HepG2 (cell line): ENCODE data around the gene ZNF513. TPM values are rescaled to one million over a fixed set of nuclear protein-coding genes. Genes with fewer than 3 reads are reported as not detected.

ENCODE experiments used
- AGO1 ChIP-seq: fragments of 200-400 bp; formaldehyde crosslinking; IDR thresholded peaks from 2 replicates; pipeline ENCODE4 v1.6.1; 2017; ENCODE audit warnings: mild to moderate bottlenecking, low read depth, low read length, moderate library complexity; ENCODE audit not compliant: poor library complexity, severe bottlenecking
- ATF4 ChIP-seq, 2 experiments: fragments of 450-650 bp in 1 of 2; sonication (generic) in 1 of 2; formaldehyde crosslinking; IDR thresholded peaks; 2 replicates each; pipeline versions ENCODE4 v1.5.0 to v1.8.0; 2020 to 2022; ENCODE audit warnings: mild to moderate bottlenecking in 1 of 2, missing genetic modification reagents in 1 of 2
- FOSL1 ChIP-seq: sonication (generic); formaldehyde crosslinking; IDR thresholded peaks from 2 replicates; pipeline ENCODE4 v1.9.0; 2021; ENCODE audit warnings: missing genetic modification reagents, borderline replicate concordance
- FOXK1 ChIP-seq: sonication (generic); formaldehyde crosslinking; IDR thresholded peaks from 2 replicates; pipeline ENCODE4 v1.4.0; 2020; ENCODE audit warnings: low read depth, missing genetic modification reagents, borderline replicate concordance
- GPN1 ChIP-seq: sonication (generic); formaldehyde crosslinking; IDR thresholded peaks from 2 replicates; pipeline ENCODE4 v1.5.1; 2020; ENCODE audit warnings: missing genetic modification reagents, borderline replicate concordance
- GTF2F1 ChIP-seq: fragments of 150-350 bp; IDR thresholded peaks from 2 replicates; pipeline ENCODE4 v1.6.1; 2014; ENCODE audit warnings: low read length
- HNRNPK ChIP-seq: fragments of 200-400 bp; formaldehyde crosslinking; IDR thresholded peaks from 2 replicates; pipeline ENCODE4 v1.6.1; 2018; ENCODE audit warnings: low read length, low read depth, moderate library complexity, mild to moderate bottlenecking; ENCODE audit not compliant: poor library complexity, severe bottlenecking
- ISX ChIP-seq: sonication (generic); formaldehyde crosslinking; conservative IDR thresholded peaks from 2 replicates; pipeline ENCODE4 v1.5.0; 2020; ENCODE audit warnings: missing genetic modification reagents
- MEF2D ChIP-seq: sonication (generic); formaldehyde crosslinking; IDR thresholded peaks from 2 replicates; pipeline ENCODE4 v1.5.1; 2020; ENCODE audit warnings: mild to moderate bottlenecking, missing genetic modification reagents
- NCOA1 ChIP-seq: sonication (generic); formaldehyde crosslinking; IDR thresholded peaks from 2 replicates; pipeline ENCODE4 v1.9.0; 2021; ENCODE audit warnings: missing genetic modification reagents
- NCOR1 ChIP-seq: fragments of 200-600 bp; sonication (generic); IDR thresholded peaks from 2 replicates; pipeline ENCODE4 v1.7.0; 2017; ENCODE audit warnings: antibody characterized with exemption, low read length, borderline replicate concordance
- NFRKB ChIP-seq: fragments of 450-650 bp; IDR thresholded peaks from 2 replicates; pipeline ENCODE4 v1.6.1; 2017
- NFYC ChIP-seq: IDR thresholded peaks from 2 replicates; pipeline ENCODE4 v1.6.1; 2016; ENCODE audit warnings: missing genetic modification reagents, missing compliant biosample characterization
- PHF21A ChIP-seq: sonication (generic); formaldehyde crosslinking; IDR thresholded peaks from 2 replicates; pipeline ENCODE4 v1.5.0; 2020; ENCODE audit warnings: mild to moderate bottlenecking, missing genetic modification reagents
- PREB ChIP-seq: sonication (generic); formaldehyde crosslinking; IDR thresholded peaks from 2 replicates; pipeline ENCODE4 v1.4.0; 2020; ENCODE audit warnings: missing genetic modification reagents
- RBAK ChIP-seq: sonication (generic); formaldehyde crosslinking; IDR thresholded peaks from 2 replicates; pipeline ENCODE4 v1.5.1; 2020; ENCODE audit warnings: mild to moderate bottlenecking, missing genetic modification reagents
- RFXANK ChIP-seq: IDR thresholded peaks from 2 replicates; pipeline ENCODE4 v1.6.1; 2016
- SIX1 ChIP-seq: sonication (generic); formaldehyde crosslinking; IDR thresholded peaks from 2 replicates; pipeline ENCODE4 v1.4.0; 2020; ENCODE audit warnings: missing genetic modification reagents, borderline replicate concordance
- SP140L ChIP-seq: sonication (generic); formaldehyde crosslinking; IDR thresholded peaks from 2 replicates; pipeline ENCODE4 v1.4.0; 2020; ENCODE audit warnings: missing genetic modification reagents, borderline replicate concordance
- SP5 ChIP-seq: IDR thresholded peaks from 2 replicates; pipeline ENCODE4 v1.6.1; 2016; ENCODE audit warnings: low read depth, borderline replicate concordance
- SUZ12 ChIP-seq: fragments of 150-350 bp; IDR thresholded peaks from 2 replicates; pipeline ENCODE4 v1.6.1; 2014; ENCODE audit warnings: low read depth, low read length
- ZBTB38 ChIP-seq: sonication (generic); formaldehyde crosslinking; IDR thresholded peaks from 2 replicates; pipeline ENCODE4 v1.5.1; 2020; ENCODE audit warnings: mild to moderate bottlenecking, missing genetic modification reagents
- ZNF20 ChIP-seq: sonication (generic); formaldehyde crosslinking; IDR thresholded peaks from 2 replicates; pipeline ENCODE4 v1.4.0; 2020; ENCODE audit warnings: mild to moderate bottlenecking, moderate library complexity, missing genetic modification reagents
- ZNF256 ChIP-seq: sonication (generic); formaldehyde crosslinking; conservative IDR thresholded peaks from 2 replicates; pipeline ENCODE4 v1.4.0; 2020; ENCODE audit warnings: missing genetic modification reagents
- ZNF333 ChIP-seq: sonication (generic); formaldehyde crosslinking; IDR thresholded peaks from 2 replicates; pipeline ENCODE4 v1.4.0; 2020; ENCODE audit warnings: mild to moderate bottlenecking, missing genetic modification reagents, borderline replicate concordance
- ZNF503 ChIP-seq: sonication (generic); formaldehyde crosslinking; IDR thresholded peaks from 2 replicates; pipeline ENCODE4 v1.4.0; 2020; ENCODE audit warnings: missing genetic modification reagents
- ZNF530 ChIP-seq: sonication (generic); formaldehyde crosslinking; IDR thresholded peaks from 2 replicates; pipeline ENCODE4 v1.5.0; 2020; ENCODE audit warnings: low read depth, mild to moderate bottlenecking, missing genetic modification reagents
- polyA plus RNA-seq, 8 experiments: library from polyadenylated mRNA; depleted of rRNA in 3 of 8; stranded (reverse) in 7 of 8; unstranded in 1 of 8; fragments of >200 nt; fragmentation: Illumina TruSeq in 4 of 8; extraction: Trizol in 4 of 8; gene quantifications; 2 replicates each; pipeline versions ENCODE4 v1.2.1 to v1.2.3, GENCODE V29; 2011 to 2016; ENCODE audit warnings: low read depth in 4 of 8, missing spikeins in 1 of 8, mixed read lengths in 1 of 8; ENCODE audit not compliant: insufficient read depth in 1 of 8
- total RNA-seq, 5 experiments: library from RNA; depleted of rRNA; stranded (reverse); fragments of >200 nt; fragmentation: Illumina TruSeq; extraction: Trizol; gene quantifications; 2 replicates each; pipeline ENCODE4 v1.2.3, GENCODE V29; 2016; ENCODE audit warnings: low read depth in 1 of 5

The ZNF513 gene
- total and polyA plus RNA-seq, 2 of the 13 experiments (the other 11 are each of a cell fraction or from before 2014, with no cell fraction given) = 4.9 to 6.3 TPM

DNA sequence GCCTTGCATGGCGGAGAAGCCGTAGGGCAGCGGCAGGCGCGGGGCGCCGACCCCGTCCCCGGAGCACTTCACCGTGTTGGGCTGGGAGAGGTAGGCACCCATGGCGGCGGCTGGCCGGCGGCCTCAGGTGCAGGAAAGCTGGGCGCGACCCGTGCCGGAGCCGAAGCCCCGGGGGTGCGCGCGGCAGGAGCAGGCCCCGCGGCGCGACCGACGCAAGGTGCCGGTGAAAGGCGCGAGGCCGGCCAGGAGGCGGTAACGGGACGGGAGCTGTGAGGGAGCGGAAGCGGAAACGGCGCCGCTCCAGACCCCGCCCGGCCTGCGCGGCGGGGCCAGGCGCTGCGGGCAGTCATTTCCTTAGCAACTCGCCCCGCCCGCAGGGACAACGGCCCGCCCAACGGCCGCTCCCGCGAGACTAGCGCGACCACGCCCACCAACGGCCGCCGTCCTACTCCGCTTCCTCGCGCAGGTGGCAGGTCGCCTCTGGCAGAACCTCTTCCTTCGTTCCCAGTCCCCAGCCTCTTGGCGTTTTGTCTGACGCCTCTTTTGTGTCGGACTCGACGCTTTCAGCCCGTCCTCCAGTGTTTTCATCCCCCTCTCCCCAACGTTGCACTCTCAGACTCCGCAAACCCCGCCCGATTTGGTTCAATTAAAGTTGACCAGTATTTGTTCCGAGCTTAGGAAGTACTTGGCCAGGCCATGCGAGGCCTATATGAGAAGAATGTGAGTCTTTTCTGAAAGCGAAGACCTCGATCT lies 29.0 kb upstream of the ZNF513 start, which contains the start of gene PPM1G (continued):
- TF ChIP-seq ATF4 (CRISPR knock-in tag; IDR thresholded peaks at IDR 0.05) (peak in 1 of 2 experiments; percentile 50; a peak in 1 of 4 replicates), SP140L (CRISPR knock-in tag) (no peak), ZNF256 (CRISPR knock-in tag) (peak; percentile 87), NFRKB (no peak), RFXANK (CRISPR knock-in tag) (peak; percentile 76; the same call in 1 of the 2 replicates), ZNF530 (CRISPR knock-in tag) (no peak), ZNF333 (peak; percentile 98; the same call in 1 of the 2 replicates), AGO1 (peak; percentile 59), RBAK (CRISPR knock-in tag) (no peak), ZBTB38 (CRISPR knock-in tag) (peak; percentile 81; the same call in 1 of the 2 replicates), NFYC (CRISPR knock-in tag) (peak; percentile 45), ZNF503 (CRISPR knock-in tag) (peak; percentile 81; the same call in 1 of the 2 replicates), GTF2F1 (no peak), SUZ12 (no peak), SIX1 (CRISPR knock-in tag) (peak; percentile 47; the same call in 1 of the 2 replicates), NCOA1 (peak; percentile 83; the same call in 1 of the 2 replicates), HNRNPK (peak; percentile 73), ZNF20 (CRISPR knock-in tag) (peak; percentile 76; the same call in 1 of the 2 replicates), FOSL1 (no peak), ISX (CRISPR knock-in tag) (0 out of 2 replicates have a peak, but pooled peaks have one; percentile 73), PREB (CRISPR knock-in tag) (0 out of 2 replicates have a peak, but pooled peaks have one; percentile 32), MEF2D (peak; percentile 47), NCOR1 (no peak), GPN1 (CRISPR knock-in tag) (no peak; the same call in 1 of the 2 replicates), PHF21A (CRISPR knock-in tag) (peak; percentile 72), SP5 (peak; percentile 96), FOXK1 (CRISPR knock-in tag) (no peak; the same call in 1 of the 2 replicates)
